LNCAP (cell line): ENCODE results near the gene C20orf96.

Source experiments
- TF ChIP-seq, protein P1 (sequence below): fragments of 450-650 bp; IDR thresholded peaks from 2 replicates; pipeline ENCODE4 v1.5.1; 2017; ENCODE audit warnings: mild to moderate bottlenecking

C20orf96 gene

DNA sequence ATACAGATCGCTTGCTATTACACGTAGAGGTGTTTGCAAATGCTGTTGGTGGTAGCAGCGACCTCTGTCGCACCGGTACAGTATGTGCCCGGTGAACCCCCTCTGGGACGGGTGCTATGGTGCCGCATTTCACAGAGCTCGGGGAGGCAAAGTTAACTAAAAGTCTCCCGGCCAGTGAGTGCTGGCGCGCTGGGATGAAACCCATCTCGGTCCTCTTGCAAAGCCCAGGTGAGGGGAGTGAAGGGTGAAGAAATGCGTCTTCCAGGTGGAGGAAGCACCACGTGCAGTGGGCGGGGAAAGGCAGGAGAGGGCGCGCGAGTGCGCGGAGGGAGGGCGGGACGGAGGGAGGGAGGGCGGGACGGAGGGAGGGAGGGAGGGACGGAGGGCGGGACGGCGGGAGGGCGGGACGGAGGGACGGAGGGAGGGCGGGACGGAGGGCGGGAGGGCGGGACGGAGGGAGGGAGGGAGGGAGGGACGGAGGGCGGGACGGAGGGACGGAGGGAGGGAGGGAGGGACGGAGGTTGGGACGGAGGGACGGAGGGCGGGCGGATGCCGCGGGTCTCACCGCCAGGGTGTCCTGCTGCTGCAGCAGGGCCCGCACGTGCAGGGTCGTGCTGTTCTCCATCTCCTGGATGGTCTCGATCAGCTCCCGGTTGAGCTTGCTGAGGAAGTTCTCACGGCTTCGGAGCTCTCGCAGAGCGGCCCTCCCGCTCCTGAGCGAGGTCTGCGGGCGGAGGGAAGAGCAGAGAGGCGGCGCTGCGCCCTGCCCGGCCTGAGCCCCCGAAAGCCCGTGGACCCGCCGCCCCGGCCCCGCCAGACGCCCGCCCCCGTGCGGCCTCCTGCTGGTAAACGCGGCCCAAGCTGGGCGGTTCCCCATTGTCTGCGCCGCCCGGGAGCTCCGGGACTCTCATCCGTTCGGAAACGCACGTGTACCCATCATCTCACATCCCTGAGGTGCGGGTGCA is 11.7 kb downstream of the C20orf96 start:
- TF ChIP-seq, protein P1, sequence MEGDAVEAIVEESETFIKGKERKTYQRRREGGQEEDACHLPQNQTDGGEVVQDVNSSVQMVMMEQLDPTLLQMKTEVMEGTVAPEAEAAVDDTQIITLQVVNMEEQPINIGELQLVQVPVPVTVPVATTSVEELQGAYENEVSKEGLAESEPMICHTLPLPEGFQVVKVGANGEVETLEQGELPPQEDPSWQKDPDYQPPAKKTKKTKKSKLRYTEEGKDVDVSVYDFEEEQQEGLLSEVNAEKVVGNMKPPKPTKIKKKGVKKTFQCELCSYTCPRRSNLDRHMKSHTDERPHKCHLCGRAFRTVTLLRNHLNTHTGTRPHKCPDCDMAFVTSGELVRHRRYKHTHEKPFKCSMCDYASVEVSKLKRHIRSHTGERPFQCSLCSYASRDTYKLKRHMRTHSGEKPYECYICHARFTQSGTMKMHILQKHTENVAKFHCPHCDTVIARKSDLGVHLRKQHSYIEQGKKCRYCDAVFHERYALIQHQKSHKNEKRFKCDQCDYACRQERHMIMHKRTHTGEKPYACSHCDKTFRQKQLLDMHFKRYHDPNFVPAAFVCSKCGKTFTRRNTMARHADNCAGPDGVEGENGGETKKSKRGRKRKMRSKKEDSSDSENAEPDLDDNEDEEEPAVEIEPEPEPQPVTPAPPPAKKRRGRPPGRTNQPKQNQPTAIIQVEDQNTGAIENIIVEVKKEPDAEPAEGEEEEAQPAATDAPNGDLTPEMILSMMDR: no peak

DNA sequence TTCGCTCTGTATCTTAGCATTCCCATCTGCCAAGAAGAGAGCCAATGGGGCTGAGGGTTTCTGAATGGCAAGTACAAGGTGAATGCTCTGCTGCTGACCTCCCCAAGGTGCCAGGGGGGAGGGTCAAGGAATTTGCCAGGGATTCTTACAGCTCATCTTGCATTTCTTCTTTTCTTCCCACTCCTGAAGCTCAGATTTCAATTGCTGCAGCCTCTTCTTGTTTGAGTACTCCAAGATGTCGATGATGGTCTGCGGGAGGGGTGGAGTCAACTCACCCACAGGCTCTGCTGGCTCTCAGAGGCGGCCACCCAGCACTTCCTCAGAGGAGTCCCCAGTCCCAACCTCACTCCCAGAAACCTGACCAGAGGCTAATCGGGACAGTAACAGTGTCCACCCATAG is 12.4 kb downstream of the C20orf96 start:
- TF ChIP-seq, protein P1: no peak

DNA sequence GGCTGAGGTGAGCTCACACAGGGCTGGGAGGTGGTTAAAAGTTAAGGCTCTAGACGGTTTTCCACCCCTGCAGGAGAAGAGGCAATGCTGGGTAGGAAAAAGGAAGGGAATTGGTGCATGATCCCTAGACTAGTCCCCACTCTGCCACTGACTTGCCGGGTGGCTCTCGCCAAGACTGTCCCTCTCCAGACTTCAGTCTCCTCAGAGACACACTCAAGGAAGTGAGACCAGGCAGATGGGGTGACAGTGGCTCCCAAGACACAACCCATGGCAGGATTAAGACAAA is 13.1 kb downstream of the C20orf96 start:
- TF ChIP-seq, protein P1: no peak

DNA sequence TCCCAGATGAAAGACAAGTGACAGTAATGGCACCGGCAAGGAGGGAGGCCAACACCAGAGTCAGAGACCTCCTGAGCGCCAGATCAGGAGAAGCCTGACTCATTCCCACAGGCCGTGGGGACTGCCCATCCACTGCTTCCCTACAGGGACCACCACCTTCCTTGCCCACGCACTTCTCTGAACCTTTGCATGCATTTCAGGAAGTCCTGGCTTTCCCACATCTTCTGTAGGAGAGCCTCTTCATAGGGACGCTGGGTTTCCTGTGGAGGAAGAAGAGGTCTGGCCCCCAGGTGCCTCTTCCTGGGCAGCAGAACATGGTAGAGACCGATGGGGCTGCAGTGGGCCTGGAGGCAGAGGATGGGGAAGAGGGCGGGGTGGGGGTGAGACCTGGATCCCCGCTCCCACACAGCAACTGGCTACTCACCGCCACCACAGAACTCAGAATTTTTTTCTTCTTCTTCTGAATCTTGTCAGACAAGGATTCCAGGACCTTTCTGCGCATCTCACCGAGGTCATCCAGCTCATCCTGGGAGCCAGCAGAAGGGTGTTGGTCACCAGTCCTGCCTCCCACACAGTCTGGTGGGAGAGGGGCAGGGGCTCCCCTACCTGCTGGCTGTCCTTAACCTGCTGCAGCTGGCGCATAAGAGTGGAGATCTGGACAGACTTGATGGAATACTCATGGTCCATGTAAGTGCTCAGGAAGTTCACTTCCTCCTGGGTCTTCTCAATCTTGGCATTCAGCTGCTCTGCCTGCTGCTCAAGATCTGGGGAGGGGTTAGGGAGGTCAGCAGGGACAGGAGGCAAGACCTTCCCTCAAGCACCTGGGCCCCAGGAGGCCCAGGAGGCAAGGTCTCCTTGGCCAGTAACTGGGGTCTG is 13.7 kb downstream of the C20orf96 start:
- TF ChIP-seq, protein P1: no peak

DNA sequence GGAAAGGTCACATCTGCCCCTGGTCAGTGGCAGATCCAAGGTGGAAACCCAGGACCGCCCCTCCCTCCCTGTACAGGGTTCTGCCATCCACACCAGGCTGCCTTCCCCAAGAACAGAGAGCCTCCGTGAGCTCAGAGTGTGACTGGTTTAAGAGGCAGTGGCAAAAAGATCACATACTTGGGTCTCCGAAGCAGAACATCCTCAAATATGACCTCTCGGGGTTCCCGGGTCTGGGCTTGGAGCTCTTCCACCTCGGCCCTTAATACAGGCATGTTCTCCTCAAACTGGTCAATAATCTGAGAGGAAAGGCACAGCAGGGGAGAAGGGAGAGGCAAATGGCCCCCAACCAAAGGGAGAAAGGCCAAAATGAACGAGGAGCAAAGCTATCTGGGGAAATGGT is 14.8 kb downstream of the C20orf96 start:
- TF ChIP-seq, protein P1: no peak

DNA sequence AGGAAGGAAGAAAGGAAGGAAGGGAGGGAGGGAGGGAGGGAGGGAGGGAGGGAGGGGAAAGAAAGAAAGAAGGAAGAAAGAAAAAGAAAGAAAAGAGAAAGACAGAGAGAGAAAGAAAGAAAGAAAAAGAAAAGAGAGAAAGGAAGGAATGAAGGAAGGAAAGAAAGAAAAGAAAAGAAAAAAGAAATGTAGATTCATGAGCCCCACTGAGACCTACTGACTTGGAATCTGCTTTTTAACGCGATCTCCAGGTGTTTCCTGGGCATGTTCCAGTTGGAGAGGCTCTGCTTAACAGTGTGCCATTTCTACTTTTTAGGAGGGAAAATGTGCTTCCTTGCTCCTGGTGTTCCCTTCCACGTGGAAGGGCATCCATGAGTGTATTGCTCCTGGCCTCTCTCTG is 16.7 kb downstream of the C20orf96 start:
- TF ChIP-seq, protein P1: no peak

DNA sequence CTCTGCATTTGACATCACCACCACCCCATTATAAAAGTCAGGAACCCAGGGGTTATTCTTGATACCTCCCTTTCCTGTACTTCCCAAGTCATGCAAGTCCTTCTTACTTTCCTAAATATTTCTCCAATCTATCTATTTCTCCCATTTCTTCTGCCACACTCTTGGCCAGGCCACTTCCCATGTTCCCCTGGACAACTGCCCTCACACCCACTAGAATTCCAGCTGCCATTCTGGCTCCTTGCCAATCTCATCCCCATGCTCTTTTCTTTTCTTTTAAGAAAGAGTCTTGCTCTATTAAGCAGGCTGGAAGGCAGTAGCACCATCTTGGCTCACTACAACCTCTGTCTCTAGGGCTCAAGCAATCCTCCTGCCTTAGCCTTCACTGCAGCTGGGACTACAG is 17.8 kb downstream of the C20orf96 start:
- TF ChIP-seq, protein P1: no peak
